ENCODE measurements around the gene ATP10B.

Gene ATP10B

DNA sequence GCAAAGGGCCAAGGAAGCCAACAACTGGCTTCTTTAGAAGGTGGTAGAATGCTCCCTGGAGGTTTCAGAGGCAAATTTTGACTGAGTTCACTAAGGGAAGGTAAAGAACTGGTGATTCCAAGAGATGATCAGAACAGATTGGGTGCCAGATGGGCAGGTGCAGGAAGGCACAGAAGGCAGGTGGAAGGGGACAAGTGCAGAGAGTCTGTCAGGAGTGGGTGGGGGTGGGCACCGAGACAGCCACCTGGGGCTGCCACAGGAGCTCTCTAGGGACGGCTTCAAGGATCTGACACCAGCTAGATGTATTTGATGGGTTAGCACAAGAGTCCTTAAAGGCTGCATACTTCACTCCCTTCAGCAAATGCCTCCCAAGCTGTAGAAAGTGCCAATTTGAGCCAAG is 223.0 kb downstream of the ATP10B start:
- no peak for DNase-seq

DNA sequence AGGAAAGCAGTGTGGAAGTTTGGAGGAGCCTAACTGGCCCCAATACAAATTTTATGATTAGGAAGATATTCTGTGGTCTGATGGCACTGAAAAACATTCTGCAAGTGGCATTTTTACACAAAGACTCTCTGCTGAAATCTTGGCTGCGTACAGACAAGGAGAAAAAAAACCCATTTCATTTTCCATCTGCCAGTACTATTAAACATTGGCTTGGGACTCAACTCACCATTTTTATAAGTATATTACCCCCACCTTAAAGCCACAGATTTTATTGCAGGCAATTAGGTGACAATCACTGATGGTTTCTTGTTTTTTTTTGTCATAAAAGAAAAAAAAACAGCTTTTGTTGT is 223.4 kb downstream of the ATP10B start:
- DNase-seq, result no peak

DNA sequence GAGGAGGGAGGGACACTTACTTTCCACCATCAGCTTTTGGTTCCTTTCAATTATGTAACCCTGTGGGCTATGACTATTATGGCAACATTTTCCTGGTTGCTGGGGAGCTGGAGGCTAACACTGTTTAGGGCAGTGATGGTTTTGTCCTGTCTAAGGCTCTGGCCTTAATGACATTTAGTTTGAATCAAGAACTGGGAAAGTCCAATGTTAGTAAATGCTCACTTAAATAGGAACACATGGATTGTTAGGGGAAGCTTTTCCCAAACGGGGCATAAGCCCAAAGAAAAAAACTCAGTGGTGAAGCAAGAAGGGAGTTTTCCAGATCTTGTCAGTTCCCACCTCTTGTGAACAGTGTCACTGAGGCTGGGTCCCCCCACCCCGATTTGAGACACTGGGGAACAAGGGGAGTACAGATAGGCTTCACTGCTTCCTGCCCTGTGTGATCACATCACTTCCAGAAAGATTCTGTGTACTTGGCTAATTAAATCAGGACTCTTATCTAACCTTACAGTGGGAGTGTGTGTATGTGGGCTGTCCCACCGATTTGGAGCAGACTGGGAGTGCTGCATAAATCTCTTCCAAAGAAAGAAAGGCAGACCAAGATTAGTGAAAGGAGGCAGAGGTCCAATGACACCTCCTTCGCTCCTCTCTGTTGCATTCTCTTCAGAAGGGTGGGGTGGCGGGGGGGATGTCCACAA is 223.9 kb downstream of the ATP10B start:
- no peak for DNase-seq

DNA sequence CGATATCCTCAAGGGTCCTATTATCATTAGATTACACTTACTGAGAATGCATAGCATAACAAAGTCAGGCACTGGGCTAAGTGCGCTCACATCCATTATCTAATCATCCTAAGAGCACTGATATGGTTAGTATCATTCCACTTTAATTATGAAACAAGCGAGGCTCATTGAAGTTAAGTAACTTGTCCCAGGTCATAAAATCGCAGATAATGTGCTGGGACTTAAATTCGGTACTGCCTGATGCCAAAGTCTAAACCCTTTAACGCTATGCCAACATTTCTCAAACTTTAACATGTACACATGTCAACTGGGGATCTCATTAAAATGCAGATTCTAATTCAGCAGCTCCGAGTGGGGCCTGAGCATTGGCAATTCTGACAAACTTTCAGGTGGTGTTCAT is 225.7 kb downstream of the ATP10B start:
- DNase-seq, result no peak

DNA sequence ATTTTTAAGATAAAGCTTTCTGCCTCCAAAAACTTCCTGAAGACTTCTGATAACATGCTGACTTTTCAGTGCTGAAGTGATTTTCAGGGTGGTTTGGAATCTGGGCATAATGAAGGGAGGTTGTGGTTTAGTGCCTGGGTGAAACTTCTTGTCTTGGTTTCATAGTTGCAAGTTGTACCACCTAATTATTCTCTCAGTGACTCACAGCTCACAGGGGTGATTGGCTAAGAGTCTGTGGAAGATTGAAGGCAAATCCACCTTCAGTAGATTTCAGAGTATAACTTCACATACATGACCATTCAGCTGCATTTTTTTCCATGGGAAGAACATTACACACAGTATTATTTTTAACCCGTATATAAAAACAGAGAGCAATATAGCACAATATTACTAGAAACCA is 230.5 kb downstream of the ATP10B start:
- no peak for DNase-seq

DNA sequence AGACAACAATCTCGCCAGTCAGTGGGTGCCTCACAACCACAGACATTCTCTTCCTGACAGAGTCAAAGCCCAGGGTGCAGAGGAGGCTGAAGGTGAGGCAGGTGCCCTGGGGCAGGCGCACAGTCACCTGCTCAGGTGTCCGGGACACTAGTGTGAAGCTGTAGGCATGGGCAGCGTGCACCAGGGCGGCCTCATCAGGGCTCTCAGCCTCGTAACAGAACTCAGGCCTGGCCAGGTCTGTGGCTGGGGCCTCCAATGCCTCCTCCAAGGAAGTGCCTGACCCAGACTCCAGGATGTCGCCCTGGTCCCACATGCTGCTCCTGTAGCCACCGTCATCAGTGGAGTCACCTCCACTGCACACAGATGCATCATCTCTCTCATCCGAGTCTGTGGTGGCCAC is 231.6 kb downstream of the ATP10B start:
- DNase-seq, result no peak

DNA sequence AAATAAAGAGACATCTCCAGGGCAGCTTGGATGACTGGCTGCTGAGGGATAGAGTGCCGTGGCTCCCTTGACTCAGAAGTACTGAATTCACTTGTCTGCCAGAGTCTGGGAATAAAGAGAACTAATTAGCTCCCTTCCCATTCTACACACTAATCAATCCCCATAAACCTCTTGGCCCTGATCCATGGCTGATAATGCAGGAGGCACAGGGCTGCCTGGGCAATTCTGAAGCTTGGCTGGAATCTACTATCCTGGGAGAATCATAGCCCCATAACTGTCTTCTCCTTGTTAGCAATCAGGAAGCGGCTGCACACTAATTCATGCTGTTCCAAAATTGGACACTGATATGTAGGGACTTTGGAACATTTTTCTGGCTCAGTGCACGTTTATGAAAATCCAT is 232.6 kb downstream of the ATP10B start:
- no peak for DNase-seq

DNA sequence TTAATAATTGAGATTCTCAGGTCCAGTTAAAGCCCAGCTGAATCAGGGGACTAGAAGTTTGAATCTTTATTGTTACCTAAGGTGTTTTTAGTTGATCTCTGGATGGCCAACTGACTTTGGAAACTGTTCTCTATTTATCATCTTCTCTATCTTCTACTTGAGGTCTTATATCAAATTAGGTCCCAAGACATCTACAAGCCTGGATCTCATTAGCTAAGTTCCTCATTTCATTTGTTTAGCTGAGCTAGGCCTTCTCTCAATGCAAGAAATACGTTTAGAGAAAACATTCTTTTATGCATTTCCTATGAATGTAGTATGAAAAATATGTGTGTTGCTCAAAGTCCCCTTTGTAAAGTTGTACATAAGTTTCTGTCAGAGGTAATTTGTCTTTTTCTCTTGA is 233.7 kb downstream of the ATP10B start:
- no peak for DNase-seq

DNA sequence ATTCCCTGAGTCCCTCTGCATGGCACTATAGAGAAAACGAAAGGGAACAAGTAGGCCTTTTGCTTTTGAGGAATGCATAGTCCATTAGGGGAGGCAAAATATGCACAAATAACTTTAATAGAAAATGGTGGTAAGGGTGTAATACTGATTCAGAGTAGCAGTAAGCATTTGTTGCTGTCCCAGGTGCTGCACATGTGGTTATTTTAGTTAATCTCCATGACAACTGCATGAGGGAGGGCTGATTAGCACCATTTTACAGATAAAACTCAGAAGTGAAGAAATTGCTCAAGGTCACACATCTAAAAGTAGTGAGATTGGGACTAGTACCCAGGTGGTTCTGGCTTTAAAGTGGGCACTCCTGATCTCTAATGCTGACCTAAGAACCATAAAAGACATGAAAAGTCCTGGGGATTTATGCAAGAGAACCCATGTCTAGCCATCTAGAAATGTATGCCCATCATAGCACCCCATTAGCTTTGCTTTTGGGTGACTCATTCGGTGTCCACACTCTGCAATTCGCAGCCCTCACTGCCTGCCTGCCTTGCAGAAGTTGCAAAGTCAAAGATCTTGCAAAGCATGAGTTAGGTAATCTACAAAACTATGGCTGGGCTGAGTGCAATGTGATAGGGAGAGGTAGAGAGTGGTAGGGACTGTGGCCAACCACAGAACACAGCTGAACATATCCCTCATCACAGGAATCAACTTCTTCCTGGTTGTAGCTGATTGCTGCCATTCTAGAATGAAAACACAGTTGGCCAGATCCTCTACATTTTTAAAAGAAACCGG is 235.1 kb downstream of the ATP10B start:
- no peak for DNase-seq

DNA sequence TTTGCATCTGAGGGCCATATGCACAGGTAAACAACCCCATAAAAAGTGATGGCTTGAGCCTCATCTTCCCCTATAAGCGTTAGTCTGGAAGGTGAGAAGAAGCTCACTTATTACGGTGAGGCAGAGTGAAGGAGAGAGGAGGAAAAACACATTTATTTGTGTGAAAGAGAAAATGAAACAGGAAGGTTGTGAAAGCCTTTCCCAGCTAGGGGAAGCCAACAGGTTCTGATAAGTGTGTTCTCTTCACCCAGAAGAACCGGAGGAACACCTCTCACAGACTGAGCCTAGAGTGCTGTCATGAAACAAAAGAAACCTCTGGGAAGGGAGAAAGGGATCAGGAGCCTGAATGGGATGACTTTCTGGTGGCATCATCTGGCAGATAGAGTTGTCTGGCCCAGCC is 237.9 kb downstream of the ATP10B start:
- DNase-seq, result no peak

DNA sequence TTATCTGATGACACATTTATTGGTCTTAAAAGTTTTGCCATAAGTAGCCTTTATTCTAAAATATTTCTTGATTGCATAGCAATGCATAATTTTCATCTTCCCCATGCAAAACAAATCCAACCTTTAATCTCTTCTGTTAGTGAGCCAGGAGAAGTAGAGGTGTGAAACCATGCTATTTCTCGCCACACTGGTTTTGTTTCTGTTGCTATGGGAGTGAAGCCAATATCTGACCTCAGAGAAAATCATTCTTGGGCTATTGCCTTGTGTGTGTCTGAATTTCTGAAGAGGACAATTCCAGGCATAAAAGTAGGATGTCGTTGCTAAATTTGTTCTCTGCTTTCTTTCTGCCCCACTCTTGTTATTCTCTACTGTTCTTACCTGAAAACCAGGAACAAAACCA is 246.7 kb downstream of the ATP10B start:
- no peak for DNase-seq

DNA sequence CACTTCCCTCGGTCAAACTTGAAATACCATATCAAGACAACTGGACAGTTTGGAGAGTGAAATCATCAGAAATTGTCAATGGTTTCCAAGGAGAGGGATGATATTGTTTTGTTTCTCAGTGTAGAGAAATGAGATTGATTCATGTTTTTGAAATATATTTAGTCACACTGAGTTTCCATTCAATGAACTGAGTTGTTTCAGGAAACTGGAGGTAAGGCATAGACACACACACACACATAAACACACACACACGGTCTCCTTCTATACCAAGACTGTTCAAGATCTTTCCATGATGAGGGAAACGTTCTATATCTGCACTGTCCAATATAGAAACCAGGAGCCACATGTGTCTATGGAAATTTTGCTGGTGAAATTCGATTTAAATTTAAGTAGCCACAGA is 247.5 kb downstream of the ATP10B start:
- no peak for DNase-seq

DNA sequence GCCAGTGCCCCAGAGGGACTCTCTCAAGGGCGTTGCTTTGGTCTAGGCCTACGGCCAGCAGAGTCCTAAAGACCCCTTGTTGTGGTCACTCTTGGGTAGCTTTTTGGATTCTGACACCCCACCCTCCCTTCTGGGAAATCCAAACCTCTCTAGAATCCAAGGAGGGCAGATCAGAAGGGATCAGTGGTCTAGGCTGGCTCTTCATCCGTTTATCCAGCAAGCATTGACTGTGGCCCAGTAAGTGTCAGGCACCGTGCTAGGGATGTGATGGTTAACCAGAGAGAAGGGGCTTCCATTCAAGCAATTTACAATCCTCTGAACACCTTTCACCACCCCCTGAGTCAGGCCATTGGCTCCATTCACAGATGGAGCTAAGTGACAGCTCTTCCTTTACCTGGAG is 249.3 kb downstream of the ATP10B start:
- DNase-seq, result no peak

DNA sequence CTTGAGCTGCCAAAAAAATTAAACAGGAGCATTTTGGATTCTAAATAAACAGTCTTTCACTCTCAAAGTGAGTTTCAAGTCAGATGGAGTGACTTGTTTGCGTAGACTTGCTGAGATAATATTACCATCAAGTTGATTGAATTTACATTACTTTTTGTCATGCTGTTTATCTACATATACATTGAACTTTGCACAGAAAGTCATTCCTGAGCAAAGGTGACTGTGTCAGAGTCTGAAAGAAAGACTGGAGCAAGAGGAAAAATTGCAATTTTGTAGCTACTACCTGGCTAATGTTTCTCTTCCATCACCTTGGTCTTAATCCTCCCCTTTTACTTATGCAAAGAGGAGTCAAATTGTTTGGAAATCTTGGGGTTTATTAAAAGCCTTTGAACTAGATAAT is 251.0 kb downstream of the ATP10B start:
- DNase-seq, result no peak

DNA sequence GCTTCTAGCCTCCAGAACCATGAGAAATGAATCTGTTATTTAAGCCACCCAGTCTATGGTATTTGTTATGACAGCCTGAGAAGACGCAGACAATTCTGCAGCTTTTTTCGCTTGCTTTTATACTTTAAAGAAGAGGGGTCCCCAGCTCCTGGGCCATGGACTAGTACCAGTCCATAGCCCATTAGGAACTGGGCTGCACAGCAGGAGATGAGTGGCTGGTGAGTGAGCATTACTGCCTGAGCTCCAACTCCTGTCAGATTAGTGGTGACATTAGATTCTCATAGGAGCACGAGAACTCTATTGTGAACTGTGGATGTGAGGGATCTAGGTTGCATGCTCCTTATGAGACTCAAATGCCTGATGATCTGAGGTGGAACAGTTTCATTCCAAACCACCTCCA is 278.7 kb downstream of the ATP10B start:
- no peak for DNase-seq

DNA sequence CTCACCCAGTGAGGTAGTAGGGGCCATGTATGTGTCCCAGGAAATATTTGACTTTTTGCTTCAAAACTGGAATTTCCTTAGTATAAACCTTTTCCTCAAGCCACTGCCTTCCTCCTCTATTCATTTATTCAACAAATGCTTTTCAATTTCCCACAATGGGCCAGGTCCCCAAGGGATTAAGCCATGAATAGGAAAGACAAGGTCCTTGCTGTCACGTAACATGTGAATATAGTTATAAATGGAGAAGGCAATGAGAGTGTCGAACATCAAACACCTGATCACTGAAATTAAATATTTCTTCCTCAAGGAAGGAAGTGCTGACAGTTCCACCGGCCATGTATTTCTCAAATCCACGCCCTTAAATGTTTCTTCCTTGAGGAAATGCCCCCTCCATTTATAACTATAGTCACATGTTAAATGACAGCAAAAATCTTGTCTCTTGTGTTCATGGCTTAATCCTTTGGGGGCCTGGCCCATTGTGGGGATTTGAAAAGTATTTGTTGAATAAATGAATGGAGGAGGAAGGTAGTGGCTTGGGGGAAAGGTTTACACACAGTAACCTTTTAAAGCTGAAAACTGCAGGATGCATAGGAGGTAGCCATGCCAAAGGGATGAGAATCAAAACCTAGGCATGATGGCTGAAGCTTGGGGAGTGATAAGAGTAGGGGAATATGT is 284.8 kb downstream of the ATP10B start:
- no peak for DNase-seq

DNA sequence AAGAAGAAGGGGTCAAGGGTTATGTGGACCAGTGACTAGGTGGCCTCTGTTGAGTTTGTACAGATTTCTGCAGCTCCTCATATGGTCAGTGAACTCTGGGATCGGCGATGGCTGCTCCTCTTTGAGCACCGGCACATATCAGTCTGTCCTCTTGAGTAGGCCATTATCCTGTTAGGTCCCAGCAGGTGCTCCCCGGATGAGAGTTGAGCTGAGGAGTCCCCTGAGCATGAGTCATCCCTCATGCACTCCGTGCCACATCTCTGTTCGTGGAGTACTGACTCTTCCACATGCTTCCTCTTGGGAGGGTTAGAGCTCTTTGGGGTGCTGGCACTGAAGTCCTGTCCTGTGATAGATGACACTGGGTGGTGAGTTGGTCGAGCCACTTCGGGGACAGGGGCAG is 286.6 kb downstream of the ATP10B start:
- no peak for DNase-seq

DNA sequence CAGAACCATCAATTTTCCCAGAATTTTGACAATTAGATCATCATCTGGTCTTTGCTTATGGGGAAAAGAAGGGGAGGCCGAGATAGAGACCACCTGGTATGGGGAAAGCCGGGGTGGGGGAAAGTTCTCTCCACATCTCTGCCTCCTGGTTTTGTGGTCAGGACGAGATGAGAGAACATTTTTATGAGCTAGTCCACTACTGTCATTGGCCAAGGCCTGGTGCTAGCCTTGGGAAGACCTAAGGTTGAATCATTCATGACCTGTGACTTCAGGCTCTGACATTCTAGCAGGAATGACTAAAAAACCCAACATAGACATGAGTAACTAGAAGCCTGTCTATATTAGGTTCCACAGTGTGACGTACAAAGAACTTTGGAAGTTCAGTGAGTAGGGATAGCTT is 295.2 kb downstream of the ATP10B start:
- DNase-seq, result no peak

DNA sequence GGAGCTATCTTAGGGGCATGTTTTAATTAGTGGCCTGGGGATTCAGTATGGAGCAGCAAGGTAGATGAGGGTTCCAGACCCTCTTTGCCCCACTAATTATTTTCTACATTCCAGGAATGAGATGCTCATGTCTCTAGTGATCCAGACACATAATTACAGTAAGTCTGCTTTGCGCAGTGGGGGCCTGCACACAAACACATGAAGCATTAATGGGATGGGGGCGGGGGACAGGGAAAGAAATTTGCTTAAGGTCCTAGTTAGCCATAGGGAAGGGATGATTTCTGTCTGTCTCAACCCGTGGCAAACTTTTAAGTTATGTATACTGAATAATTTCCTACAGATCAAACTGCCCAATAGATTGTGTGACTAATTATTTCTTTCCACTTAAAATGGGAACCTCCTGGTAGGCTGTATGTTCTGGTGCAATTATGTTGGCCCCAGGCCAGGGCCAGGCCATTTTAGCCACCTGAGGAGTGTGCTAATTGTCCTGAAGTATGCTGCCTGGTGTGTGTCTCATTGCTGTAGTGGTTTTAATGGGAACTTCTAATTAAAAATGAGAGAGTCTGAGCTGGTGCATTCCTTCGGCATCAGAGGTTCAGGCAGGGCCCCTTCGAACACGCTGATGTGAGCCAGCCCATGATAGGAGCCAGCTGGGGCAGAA is 295.9 kb downstream of the ATP10B start:
- no peak for DNase-seq

DNA sequence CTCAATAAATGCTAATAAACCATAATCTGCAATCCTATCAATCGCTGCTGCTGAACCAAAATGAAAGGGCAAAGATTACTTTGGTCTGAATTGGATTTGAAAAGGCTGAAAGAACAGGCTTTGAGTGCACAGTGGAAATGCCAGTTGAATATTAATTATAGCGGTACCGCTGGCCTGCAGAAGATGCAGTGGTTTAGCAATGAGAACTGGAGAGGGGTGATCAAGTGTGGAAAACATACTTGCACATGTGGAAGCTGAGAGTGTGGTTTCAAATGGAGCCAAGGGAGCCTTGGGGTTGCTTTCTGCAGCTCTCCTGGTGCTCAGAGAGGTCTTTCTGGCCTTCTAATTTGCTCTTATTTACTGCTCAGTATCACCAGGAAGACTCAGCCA is 296.4 kb downstream of the ATP10B start:
- no peak for DNase-seq

DNA sequence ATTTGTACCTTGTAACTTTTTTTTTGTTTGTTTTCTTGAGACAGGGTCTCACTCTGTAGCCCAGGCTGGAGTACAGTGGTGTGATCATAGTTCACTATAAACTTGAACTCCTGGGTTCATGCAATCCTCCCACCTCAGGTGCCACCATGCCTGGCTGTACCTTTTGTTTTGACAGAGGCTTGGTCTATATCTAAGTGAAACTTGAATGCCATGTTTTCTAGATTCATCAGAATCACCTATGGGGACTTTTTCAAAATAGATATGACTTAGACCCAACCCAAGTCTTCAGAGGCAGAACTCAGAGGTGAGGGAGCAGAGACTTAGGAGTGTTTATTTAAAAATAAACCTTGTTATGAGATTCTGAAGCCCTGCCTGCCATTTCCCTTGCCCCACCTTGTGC is 301.9 kb downstream of the ATP10B start:
- no peak for DNase-seq

DNA sequence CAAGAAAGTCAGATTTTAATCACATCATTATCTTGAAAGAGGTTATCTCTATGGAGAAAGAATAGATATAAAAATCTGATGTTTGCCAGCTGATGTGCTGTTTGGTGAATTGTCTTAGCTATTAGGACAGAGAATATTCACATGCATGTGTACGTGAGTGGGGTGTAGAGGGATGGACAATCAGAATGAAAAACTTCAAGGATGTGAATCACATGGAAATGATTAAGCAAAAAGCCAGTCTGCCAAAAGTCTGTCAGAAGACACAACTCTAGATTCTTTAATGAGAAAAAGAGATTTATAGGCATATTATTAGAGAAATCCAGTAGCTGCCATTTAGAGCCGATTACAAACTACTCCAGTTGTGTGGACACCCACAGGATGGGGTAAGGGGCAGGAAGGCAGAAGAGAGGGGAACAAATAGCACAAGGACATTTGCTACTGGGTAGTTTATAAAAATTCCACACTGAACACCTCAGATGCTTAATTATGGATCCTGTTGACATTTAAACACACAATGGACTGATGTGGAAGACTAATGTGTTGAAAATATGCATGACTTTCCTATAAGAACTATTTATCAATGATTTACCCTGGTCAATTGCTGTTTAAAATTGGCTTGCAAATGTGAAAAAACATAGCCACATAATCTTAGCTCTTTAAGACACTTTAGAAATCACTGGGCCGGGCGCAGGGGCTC is 302.9 kb downstream of the ATP10B start:
- DNase-seq, result no peak

DNA sequence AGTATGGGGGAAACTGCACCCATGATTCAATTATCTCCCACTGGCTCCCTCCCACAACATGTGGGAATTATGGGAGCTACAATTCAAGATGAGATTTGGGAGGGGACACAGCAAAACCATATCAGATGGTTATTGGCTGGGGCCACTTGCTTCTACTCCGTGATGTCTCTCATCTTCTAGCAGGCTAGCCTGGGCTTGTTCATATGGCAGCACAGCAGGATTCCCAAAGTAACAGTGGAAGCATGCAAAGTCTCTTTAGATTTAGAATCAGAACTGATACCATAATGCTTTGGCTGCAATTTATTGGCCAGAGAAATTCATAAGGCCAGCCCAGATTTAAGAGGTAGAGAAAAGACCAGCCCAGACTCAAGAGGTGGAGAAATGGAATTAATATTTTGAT is 304.1 kb downstream of the ATP10B start:
- no peak for DNase-seq
